Hepatocyte (in vitro differentiated cells): ENCODE results near the gene HOXD3.

Experiments
- CTCF ChIP-seq: fragments of 200-600 bp; sonication (generic); IDR thresholded peaks from 2 replicates; pipeline ENCODE4 v1.5.1; 2016; ENCODE audit warnings: antibody characterized with exemption, mild to moderate bottlenecking; ENCODE audit not compliant: poor library complexity
- EZH2 ChIP-seq: fragments of 200-600 bp; sonication (generic); IDR thresholded peaks from 2 replicates; pipeline ENCODE4 v1.6.1; 2016; ENCODE audit warnings: antibody characterized with exemption, mild to moderate bottlenecking, borderline replicate concordance

DNA sequence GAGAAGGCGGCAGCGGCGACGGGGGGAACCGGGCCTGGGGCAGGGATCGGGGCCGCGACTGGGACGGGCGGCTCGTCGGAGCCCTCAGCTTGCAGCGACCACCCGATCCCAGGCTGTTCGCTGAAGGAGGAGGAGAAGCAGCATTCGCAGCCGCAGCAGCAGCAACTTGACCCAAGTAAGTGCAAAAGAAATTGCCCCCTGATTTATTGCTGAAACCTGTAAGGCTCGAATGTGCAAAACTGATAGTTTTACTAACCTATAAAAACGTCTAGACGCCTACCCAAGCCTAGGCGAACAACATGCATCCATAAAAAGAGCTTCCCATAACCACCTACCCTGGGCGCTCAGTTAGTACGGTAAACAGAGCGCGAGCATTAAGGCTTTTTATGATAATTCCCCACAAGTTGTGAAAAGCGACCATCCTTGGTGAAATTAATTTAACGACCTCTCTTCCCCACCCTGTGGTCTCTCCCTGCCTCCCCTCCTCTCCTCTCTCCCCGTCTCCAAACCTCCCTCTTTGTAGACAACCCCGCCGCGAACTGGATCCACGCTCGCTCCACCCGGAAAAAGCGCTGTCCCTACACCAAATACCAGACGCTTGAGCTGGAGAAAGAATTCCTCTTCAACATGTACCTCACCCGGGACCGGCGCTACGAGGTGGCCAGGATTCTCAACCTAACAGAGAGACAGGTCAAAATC lies 33.5 kb upstream of the HOXD3 start:
- TF ChIP-seq CTCF (no peak), EZH2 (peak; percentile 83)
